A172 (cell line): ENCODE results near the gene NEMP1. TPM values are rescaled to one million over a fixed set of nuclear protein-coding genes. Genes with fewer than 3 reads are reported as not detected.
"Not testable (repeated sequence)": the region's sequence is repeated elsewhere in the genome, so short reads cannot be mapped to it uniquely, and the experiment has no call there.

ENCODE experiments used
- DNase-seq: peaks from one replicate; pipeline ENCODE4 v3.0.0-alpha.2; 2015; ENCODE audit warnings: low spot score
- total RNA-seq: library from RNA; depleted of rRNA; stranded (reverse); fragments of >200 nt; shearing (Covaris generic); gene quantifications from 2 replicates; pipeline ENCODE4 v1.2.3, GENCODE V29; 2014; rRNA removed

NEMP1 gene
- total RNA-seq = 26.3 and 28.0 TPM in 2 replicates

- DNase-seq = peak; percentile 100
Measured at GRCh38 chr12:57078519-57079404, at the start of gene NEMP1. Gene NEMP1 (minus strand): TSS chr12:57078791. CDS start chr12:57078745, 46 bp downstream.

GRCh38 chr12:57127726-57128518, 49.3 kb upstream of the NEMP1 start, which contains the start of gene LRP1:
Gene LRP1 (plus strand): TSS chr12:57128483. CDS start chr12:57128965, 482 bp downstream.
- DNase-seq = peak; percentile 72

- DNase-seq = peak; percentile 57
Measured at GRCh38 chr12:57127101-57127725, 48.6 kb upstream of the NEMP1 start.

- no peak for DNase-seq
Measured at GRCh38 chr12:57126561-57126960, 48.0 kb upstream of the NEMP1 start.

- no peak for DNase-seq
Measured at GRCh38 chr12:57126061-57126460, 47.5 kb upstream of the NEMP1 start.

- peak; percentile 64 for DNase-seq
Measured at GRCh38 chr12:57124261-57124877, 45.8 kb upstream of the NEMP1 start.

- no peak for DNase-seq
Measured at GRCh38 chr12:57123813-57124212, 45.2 kb upstream of the NEMP1 start.

- DNase-seq = not testable (repeated sequence)
Measured at GRCh38 chr12:57120718-57121117, 42.1 kb upstream of the NEMP1 start.

GRCh38 chr12:57119294-57120085, 40.9 kb upstream of the NEMP1 start:
- DNase-seq = no peak

- DNase-seq = no peak
Measured at GRCh38 chr12:57118711-57119271, 40.2 kb upstream of the NEMP1 start.

GRCh38 chr12:57116580-57117281, 38.1 kb upstream of the NEMP1 start:
- no peak for DNase-seq

- no peak for DNase-seq
Measured at GRCh38 chr12:57112492-57113294, 34.1 kb upstream of the NEMP1 start.

- DNase-seq = peak; percentile 55
Measured at GRCh38 chr12:57111031-57111734, 32.6 kb upstream of the NEMP1 start, which contains the start of gene STAT6. Gene STAT6 (minus strand): TSS chr12:57111362. CDS start chr12:57108278, 3,084 bp downstream.

GRCh38 chr12:57110104-57111030, 31.8 kb upstream of the NEMP1 start:
- DNase-seq = no peak

- no peak for DNase-seq
Measured at GRCh38 chr12:57109207-57110103, 30.9 kb upstream of the NEMP1 start.
